Activated CD8-positive, alpha-beta memory T cell treated with anti-CD3 and anti-CD28 coated beads, Interleukin-2, amount 10 ng/mL, durations not matched to agents 7 days and 5 days (primary cell): ENCODE results near the gene GPC6. TPM values are rescaled to one million over a fixed set of nuclear protein-coding genes. Genes with fewer than 3 reads are reported as not detected.

Experiments used
- ATAC-seq: fragments of 150-1000 bp; cut with Tn5 transposase; one replicate; pipeline ENCODE4 v1.10.0; 2021; ENCODE audit warnings: moderate library complexity
- CTCF ChIA-PET: fragments of 350-600 bp; sonication (Branson Sonifier 250); formaldehyde crosslinking; loops from one replicate; lab custom pipeline; 2021; ENCODE audit warnings: antibody characterized with exemption; lab: Charles Lee
- DNase-seq: peaks from one replicate; pipeline ENCODE4 v3.0.0-alpha.2; 2020
- H3K27ac Mint-ChIP-seq: one replicate; pipeline ENCODE4 v1.8.0; 2021; ENCODE audit warnings: mild to moderate bottlenecking, mixed read lengths
- H3K27me3 Mint-ChIP-seq: one replicate; pipeline ENCODE4 v1.8.0; 2021; ENCODE audit warnings: mixed read lengths
- H3K36me3 Mint-ChIP-seq: one replicate; pipeline ENCODE4 v1.8.0; 2021; ENCODE audit warnings: mild to moderate bottlenecking, mixed read lengths
- H3K4me1 Mint-ChIP-seq: one replicate; pipeline ENCODE4 v1.8.0; 2021; ENCODE audit warnings: mixed read lengths
- H3K4me3 Mint-ChIP-seq: one replicate; pipeline ENCODE4 v1.8.0; 2021; ENCODE audit warnings: mild to moderate bottlenecking, moderate library complexity, mixed read lengths
- H3K9me3 Mint-ChIP-seq: one replicate; pipeline ENCODE4 v1.8.0; 2022; ENCODE audit warnings: low read depth, mixed read lengths
- total RNA-seq, 2 experiments: library from RNA; stranded (reverse); gene quantifications; one replicate each; pipeline ENCODE4 v1.2.3, GENCODE V29; 2021

Gene GPC6
- total RNA-seq, 2 experiments from 2014 or later = not detected

DNA sequence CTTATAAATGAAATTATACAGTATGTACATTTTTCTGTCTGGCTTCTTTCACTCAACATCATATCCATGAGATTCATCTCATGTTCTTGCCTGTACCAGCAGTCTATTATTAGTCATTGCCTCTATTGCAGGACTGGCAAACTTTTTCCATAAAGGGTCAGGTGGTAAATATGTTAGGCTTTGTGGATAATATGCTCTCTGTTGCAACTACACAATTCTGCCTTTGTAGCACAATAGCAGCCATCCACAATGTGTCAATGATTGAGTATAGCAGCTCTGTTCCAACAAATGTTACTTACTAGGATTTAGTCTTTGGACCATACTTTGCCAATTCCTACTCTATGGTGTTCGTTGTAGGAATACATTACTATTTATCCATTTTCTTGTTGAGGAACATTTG is 948.5 kb downstream of the GPC6 start:
- Mint-ChIP-seq H3K4me3 (no peak overlapping the region), H3K9me3 (no peaks in the 10 kb centered on the region), H3K27me3 (peaks cover 3% of the 10 kb centered on the region), H3K36me3 (no peaks in the 10 kb centered on the region), H3K4me1 (peaks cover 4% of the 10 kb centered on the region), H3K27ac (no peak overlapping the region)
- CTCF ChIA-PET = no interaction called here
- no peak for ATAC-seq
- no peak for DNase-seq

DNA sequence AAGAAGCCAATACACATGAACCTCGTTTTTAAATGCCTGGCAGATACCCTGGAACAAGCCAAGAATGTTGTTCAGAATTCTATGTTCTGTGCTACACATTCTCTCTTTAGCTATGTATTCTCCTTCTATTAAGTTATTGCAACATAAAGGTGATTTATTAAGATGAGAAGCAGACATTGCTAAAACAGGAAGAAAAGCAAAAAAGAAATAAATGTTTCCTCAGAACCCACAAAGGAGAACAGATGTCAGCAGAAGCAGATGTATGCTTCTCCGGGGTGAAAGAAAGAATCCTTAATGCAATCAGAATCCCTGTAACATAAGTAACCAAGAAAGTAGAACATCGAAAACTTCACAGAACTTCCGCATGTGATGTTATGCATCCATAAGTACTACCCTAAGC is 950.0 kb downstream of the GPC6 start:
- H3K27ac Mint-ChIP-seq = no peak overlapping the region
- DNase-seq (no peak), ATAC-seq (no peak)
- no peaks in the 10 kb centered on the region for H3K36me3 Mint-ChIP-seq
- H3K4me3 Mint-ChIP-seq = no peak overlapping the region
- peaks cover 3% of the 10 kb centered on the region for H3K27me3 Mint-ChIP-seq
- H3K4me1 Mint-ChIP-seq = peaks cover 4% of the 10 kb centered on the region
- CTCF ChIA-PET = no interaction called here
- H3K9me3 Mint-ChIP-seq = no peaks in the 10 kb centered on the region

DNA sequence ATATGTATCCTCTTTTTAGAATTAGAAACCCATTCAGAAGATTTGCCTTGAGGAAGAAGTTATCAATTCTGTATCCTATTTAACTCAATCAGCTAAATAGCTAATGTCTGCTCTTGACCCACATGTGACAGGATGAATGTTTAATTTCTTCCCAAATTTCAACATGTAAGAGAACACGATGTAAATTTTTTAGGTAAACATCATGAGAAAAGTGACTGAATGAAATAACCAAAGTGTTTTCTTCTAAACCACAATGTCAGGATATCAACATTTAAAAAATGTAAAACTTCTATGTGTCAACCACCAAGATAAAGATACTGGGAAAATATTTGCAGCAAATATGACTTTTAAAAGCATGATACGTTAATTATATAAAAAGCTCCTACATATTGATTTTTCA is 950.4 kb downstream of the GPC6 start:
- Mint-ChIP-seq H3K4me3 (no peak overlapping the region), H3K27me3 (peaks cover 3% of the 10 kb centered on the region), H3K36me3 (no peaks in the 10 kb centered on the region), H3K9me3 (no peaks in the 10 kb centered on the region), H3K27ac (no peak overlapping the region), H3K4me1 (peaks cover 4% of the 10 kb centered on the region)
- CTCF ChIA-PET = no interaction called here
- ATAC-seq = no peak
- DNase-seq = no peak

GRCh38 chr13:94178625-94179244 is 952.1 kb downstream of the GPC6 start:
- Mint-ChIP-seq H3K36me3 (no peaks in the 10 kb centered on the region), H3K4me3 (no peak overlapping the region), H3K27ac (no peak overlapping the region), H3K4me1 (peaks cover 4% of the 10 kb centered on the region), H3K27me3 (peaks cover 3% of the 10 kb centered on the region), H3K9me3 (peaks cover 2% of the 10 kb centered on the region)
- DNase-seq = no peak
- CTCF ChIA-PET = no interaction called here
- ATAC-seq = no peak

- peaks cover 2% of the 10 kb centered on the region for H3K9me3 Mint-ChIP-seq
- CTCF ChIA-PET = interaction anchor here (1.4 kb wide), 1 partner anchor 14 kb away, joined by 3 read pairs; no protein-coding TSS in a partner anchor
Observed at GRCh38 chr13:94181461-94182107, 955.0 kb downstream of the GPC6 start.

DNA sequence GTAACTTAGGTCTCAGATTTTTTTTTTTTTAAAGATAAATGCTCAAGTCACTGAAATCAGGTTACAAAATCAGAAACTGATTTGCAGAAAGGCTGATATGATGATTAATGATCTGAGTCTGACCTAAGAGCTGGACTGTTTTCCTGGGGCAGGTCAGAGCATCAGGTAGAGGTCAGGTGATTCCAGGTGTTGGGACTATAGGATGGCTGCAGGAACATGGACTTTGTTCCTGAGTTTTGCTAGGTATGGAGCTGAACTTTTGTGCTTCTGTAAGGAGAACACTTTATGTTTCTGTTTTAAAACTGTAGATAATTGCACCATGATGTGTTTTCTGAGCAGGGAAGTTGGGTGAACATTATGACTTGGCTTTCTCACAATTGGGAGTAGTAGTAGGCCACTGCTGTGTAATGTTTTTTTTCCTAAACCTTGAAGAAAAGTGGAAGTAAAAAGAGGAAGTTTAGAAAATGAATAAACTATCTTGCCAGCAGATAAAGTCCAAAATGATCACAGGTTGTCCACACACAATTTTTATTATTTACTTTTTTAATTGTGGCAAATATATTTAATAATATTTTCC is 955.7 kb downstream of the GPC6 start:
- H3K4me1 Mint-ChIP-seq = peaks cover 4% of the 10 kb centered on the region
- H3K9me3 Mint-ChIP-seq = peaks cover 2% of the 10 kb centered on the region
- H3K27me3 Mint-ChIP-seq = no peaks in the 10 kb centered on the region
- H3K36me3 Mint-ChIP-seq = no peaks in the 10 kb centered on the region
- H3K4me3 Mint-ChIP-seq = no peak overlapping the region
- ATAC-seq (no peak), DNase-seq (no peak)
- no peak overlapping the region for H3K27ac Mint-ChIP-seq
- CTCF ChIA-PET = interaction anchor here (1.4 kb wide), 1 partner anchor 15 kb away, joined by 3 read pairs; no protein-coding TSS in a partner anchor

More at GRCh38 chr13:94181461-94182107, 955.0 kb downstream of the GPC6 start:
- Mint-ChIP-seq H3K27me3 (no peaks in the 10 kb centered on the region), H3K36me3 (no peaks in the 10 kb centered on the region), H3K27ac (no peak overlapping the region), H3K4me3 (no peak overlapping the region), H3K4me1 (peaks cover 4% of the 10 kb centered on the region)
- DNase-seq = no peak
- ATAC-seq = no peak

GRCh38 chr13:94186470-94186869 is 959.9 kb downstream of the GPC6 start:
- H3K9me3 Mint-ChIP-seq = peaks cover 2% of the 10 kb centered on the region
- CTCF ChIA-PET = no interaction called here
- H3K4me1 Mint-ChIP-seq = no peaks in the 10 kb centered on the region
- no peaks in the 10 kb centered on the region for H3K27me3 Mint-ChIP-seq
- ATAC-seq (no peak), DNase-seq (no peak)
- H3K36me3 Mint-ChIP-seq = no peaks in the 10 kb centered on the region
- no peak overlapping the region for H3K4me3 Mint-ChIP-seq
- H3K27ac Mint-ChIP-seq = no peak overlapping the region

DNA sequence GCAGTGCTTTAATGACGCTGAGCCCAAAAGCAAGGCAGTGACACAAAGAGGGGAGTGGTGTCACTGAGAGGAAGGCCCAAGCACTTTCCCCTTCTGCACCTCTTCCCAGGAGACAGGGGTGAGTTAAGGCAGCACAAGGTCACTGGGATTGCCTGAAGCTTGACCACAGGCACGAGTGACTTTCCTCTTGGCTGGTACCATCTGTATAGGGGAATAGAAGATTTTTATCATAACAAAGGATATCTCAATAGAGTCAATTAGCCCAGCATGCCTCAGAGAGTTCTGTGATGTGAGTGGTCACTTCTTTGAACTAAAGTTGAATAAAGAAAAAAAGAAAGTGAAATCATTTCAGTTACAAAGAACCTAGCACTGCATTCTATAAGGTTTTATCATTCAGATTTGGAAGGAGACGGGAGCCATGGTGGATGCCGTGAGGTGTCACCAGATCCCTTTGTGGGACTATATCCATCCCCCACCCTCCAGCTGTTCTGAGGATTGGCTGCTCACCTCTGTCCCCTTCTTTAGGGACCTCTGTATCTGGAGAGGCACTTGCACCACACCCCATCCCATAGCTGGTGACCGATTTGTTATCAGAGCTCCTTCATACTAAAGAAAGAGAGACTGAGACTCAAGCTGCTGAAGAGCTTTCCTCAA is 961.7 kb downstream of the GPC6 start:
- no peak for ATAC-seq
- Mint-ChIP-seq H3K4me3 (no peak overlapping the region), H3K27me3 (no peaks in the 10 kb centered on the region), H3K9me3 (no peaks in the 10 kb centered on the region), H3K36me3 (no peaks in the 10 kb centered on the region), H3K4me1 (no peaks in the 10 kb centered on the region), H3K27ac (no peak overlapping the region)
- no peak for DNase-seq
- CTCF ChIA-PET = no interaction called here

GRCh38 chr13:94192431-94192975 is 965.9 kb downstream of the GPC6 start:
- Mint-ChIP-seq H3K4me3 (no peak overlapping the region), H3K36me3 (no peaks in the 10 kb centered on the region), H3K27ac (no peak overlapping the region), H3K27me3 (no peaks in the 10 kb centered on the region), H3K9me3 (no peaks in the 10 kb centered on the region), H3K4me1 (no peaks in the 10 kb centered on the region)
- ATAC-seq = no peak
- CTCF ChIA-PET = interaction anchor here (0.7 to 1.3 kb wide), 2 partner anchors 154 to 169 kb away, joined by 3 read pairs; no protein-coding TSS in a partner anchor
- no peak for DNase-seq

DNA sequence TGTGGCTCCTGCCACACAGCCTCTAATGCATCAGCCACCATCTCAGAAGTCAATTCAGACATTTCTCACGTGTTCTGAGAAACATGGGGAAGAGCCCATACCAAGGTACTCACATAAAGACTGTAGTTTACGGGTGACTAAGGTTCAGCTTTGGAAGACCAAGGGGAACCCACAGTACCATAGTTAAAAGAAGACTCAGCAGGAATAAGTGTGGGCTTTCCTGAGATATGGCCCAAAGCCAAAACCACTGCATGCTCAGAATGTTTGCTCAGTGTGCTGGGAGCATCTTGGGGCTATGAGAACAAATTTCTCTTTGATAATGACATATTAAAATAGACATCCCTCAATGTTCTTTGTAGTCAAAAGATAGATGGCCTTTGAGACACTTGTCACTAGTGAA is 969.1 kb downstream of the GPC6 start:
- no peak overlapping the region for H3K27ac Mint-ChIP-seq
- H3K4me3 Mint-ChIP-seq = no peak overlapping the region
- ATAC-seq = no peak
- CTCF ChIA-PET = no interaction called here
- no peaks in the 10 kb centered on the region for H3K36me3 Mint-ChIP-seq
- no peaks in the 10 kb centered on the region for H3K9me3 Mint-ChIP-seq
- no peaks in the 10 kb centered on the region for H3K27me3 Mint-ChIP-seq
- DNase-seq = no peak
- no peaks in the 10 kb centered on the region for H3K4me1 Mint-ChIP-seq

GRCh38 chr13:94196413-94196812 is 969.8 kb downstream of the GPC6 start:
- CTCF ChIA-PET = interaction anchor here (0.7 kb wide), 2 partner anchors 41 to 76 kb away, joined by 3 read pairs; no protein-coding TSS in a partner anchor

GRCh38 chr13:94198681-94199080 is 972.1 kb downstream of the GPC6 start:
- Mint-ChIP-seq H3K9me3 (no peaks in the 10 kb centered on the region), H3K36me3 (no peaks in the 10 kb centered on the region), H3K4me1 (no peaks in the 10 kb centered on the region), H3K27ac (no peak overlapping the region), H3K4me3 (no peak overlapping the region), H3K27me3 (no peaks in the 10 kb centered on the region)
- CTCF ChIA-PET = no interaction called here
- ATAC-seq = no peak
- DNase-seq = no peak

More at GRCh38 chr13:94196413-94196812, 969.8 kb downstream of the GPC6 start:
- DNase-seq (no peak), ATAC-seq (no peak)
- no peaks in the 10 kb centered on the region for H3K36me3 Mint-ChIP-seq
- no peaks in the 10 kb centered on the region for H3K9me3 Mint-ChIP-seq
- H3K4me1 Mint-ChIP-seq = no peaks in the 10 kb centered on the region
- H3K27me3 Mint-ChIP-seq = no peaks in the 10 kb centered on the region
- H3K27ac Mint-ChIP-seq = no peak overlapping the region
- H3K4me3 Mint-ChIP-seq = no peak overlapping the region

GRCh38 chr13:94199135-94199534 is 972.5 kb downstream of the GPC6 start:
- no peaks in the 10 kb centered on the region for H3K9me3 Mint-ChIP-seq
- H3K4me3 Mint-ChIP-seq = no peak overlapping the region
- H3K27ac Mint-ChIP-seq = no peak overlapping the region
- DNase-seq = no peak
- H3K36me3 Mint-ChIP-seq = no peaks in the 10 kb centered on the region
- H3K27me3 Mint-ChIP-seq = no peaks in the 10 kb centered on the region
- H3K4me1 Mint-ChIP-seq = no peaks in the 10 kb centered on the region
- no peak for ATAC-seq
- CTCF ChIA-PET = no interaction called here
